HEK293 (cell line): ENCODE results near the gene PCCA.

Experiments
- CTCF ChIA-PET: fragments of 350-600 bp; formaldehyde crosslinking; extraction: SDS; loops from one replicate; lab custom pipeline; 2021; ENCODE audit warnings: antibody characterized with exemption; lab: Yijun Ruan, JAX
- POLR2A ChIA-PET: fragments of 300-600 bp; formaldehyde crosslinking; extraction: SDS; loops from one replicate; lab custom pipeline; 2020; ENCODE audit warnings: antibody characterized with exemption, inconsistent platforms; lab: Yijun Ruan, JAX
- H3K27ac ChIP-seq: fragments of 200-500 bp; sonication (Bioruptor generic); 2 replicates; pipeline ENCODE4 v1.5.1; 2014; ENCODE audit warnings: low read depth, low read length, control low read depth, inconsistent platforms; ENCODE audit errors: extremely low read depth
- H3K36me3 ChIP-seq, 2 experiments: fragments of 200-500 bp in 1 of 2; sonication (Bioruptor generic) in 1 of 2; 1 replicate in 1 of 2; 2 replicates in 1 of 2; pipeline ENCODE4 v1.5.1; 2014 to 2017; ENCODE audit warnings: inconsistent platforms in 2 of 2, low read length in 2 of 2; ENCODE audit not compliant: control insufficient read depth in 2 of 2, insufficient read depth in 1 of 2
- H3K4me1 ChIP-seq: fragments of 200-500 bp; sonication (Bioruptor generic); 2 replicates; pipeline ENCODE4 v1.5.1; 2014; ENCODE audit warnings: mild to moderate bottlenecking, low read length, inconsistent platforms; ENCODE audit not compliant: control insufficient read depth, insufficient read depth
- H3K4me3 ChIP-seq: 2 replicates; pipeline ENCODE4 v1.5.1; 2011; ENCODE audit warnings: low read depth, mild to moderate bottlenecking, control low read depth, low read length, moderate library complexity
- H3K9me3 ChIP-seq: fragments of 200-500 bp; sonication (Bioruptor generic); 2 replicates; pipeline ENCODE4 v1.5.1; 2014; ENCODE audit warnings: low read depth, low read length, inconsistent platforms; ENCODE audit not compliant: control insufficient read depth, insufficient read depth
- IKZF3 ChIP-seq: fragments of 450-650 bp; IDR thresholded peaks from 2 replicates; pipeline ENCODE4 v1.5.0; 2018; ENCODE audit warnings: missing biosample characterization, mild to moderate bottlenecking, missing genetic modification characterization, moderate library complexity
- ZNF184 ChIP-seq: fragments of 450-650 bp; IDR thresholded peaks from 2 replicates; pipeline ENCODE4 v1.5.1; 2018; ENCODE audit warnings: missing biosample characterization, mild to moderate bottlenecking, missing genetic modification characterization
- ZNF214 ChIP-seq: fragments of 450-650 bp; formaldehyde crosslinking; IDR thresholded peaks from 2 replicates; pipeline ENCODE4 v1.5.1; 2017; ENCODE audit warnings: missing biosample characterization, mild to moderate bottlenecking, missing genetic modification characterization, borderline replicate concordance
- ZNF629 ChIP-seq: fragments of 450-650 bp; formaldehyde crosslinking; IDR thresholded peaks from 2 replicates; pipeline ENCODE4 v1.5.1; 2017; ENCODE audit warnings: missing biosample characterization, missing genetic modification characterization
- ZNF792 ChIP-seq: fragments of 450-650 bp; formaldehyde crosslinking; IDR thresholded peaks from 2 replicates; pipeline ENCODE4 v1.5.1; 2016; ENCODE audit warnings: missing biosample characterization, missing genetic modification characterization
- ZXDB ChIP-seq: fragments of 450-650 bp; formaldehyde crosslinking; IDR thresholded peaks from 2 replicates; pipeline ENCODE4 v1.5.1; 2016; ENCODE audit warnings: missing biosample characterization, missing genetic modification characterization
- TF ChIP-seq, protein P1 (sequence below): fragments of 450-650 bp; formaldehyde crosslinking; IDR thresholded peaks from 2 replicates; pipeline ENCODE4 v1.5.1; 2017; ENCODE audit warnings: missing biosample characterization, missing genetic modification characterization
- TF ChIP-seq, protein P2 (sequence below): fragments of 450-650 bp; formaldehyde crosslinking; IDR thresholded peaks from 2 replicates; pipeline ENCODE4 v1.5.1; 2017; ENCODE audit warnings: missing biosample characterization, mild to moderate bottlenecking, missing genetic modification characterization, moderate library complexity
- TF ChIP-seq, protein P3 (sequence below): fragments of 450-650 bp; formaldehyde crosslinking; IDR thresholded peaks from 2 replicates; pipeline ENCODE4 v1.5.1; 2017; ENCODE audit warnings: missing biosample characterization, missing genetic modification characterization
- TF ChIP-seq, protein P4 (sequence below): fragments of 450-650 bp; formaldehyde crosslinking; IDR thresholded peaks from 2 replicates; pipeline ENCODE4 v1.5.1; 2016; ENCODE audit warnings: missing biosample characterization, missing genetic modification characterization
- TF ChIP-seq, protein P5 (sequence below): fragments of 450-650 bp; formaldehyde crosslinking; IDR thresholded peaks from 2 replicates; pipeline ENCODE4 v1.5.1; 2016; ENCODE audit warnings: missing biosample characterization, missing genetic modification characterization, borderline replicate concordance
- TF ChIP-seq, protein P6 (sequence below): fragments of 450-650 bp; formaldehyde crosslinking; optimal IDR thresholded peaks from 2 replicates; pipeline ENCODE3; 2016; ENCODE audit warnings: missing biosample characterization, mild to moderate bottlenecking, missing genetic modification characterization
- TF ChIP-seq, protein P7 (sequence below): fragments of 450-650 bp; formaldehyde crosslinking; IDR thresholded peaks from 2 replicates; pipeline ENCODE4 v1.5.1; 2016; ENCODE audit warnings: missing biosample characterization, missing genetic modification characterization, borderline replicate concordance

Gene PCCA

DNA sequence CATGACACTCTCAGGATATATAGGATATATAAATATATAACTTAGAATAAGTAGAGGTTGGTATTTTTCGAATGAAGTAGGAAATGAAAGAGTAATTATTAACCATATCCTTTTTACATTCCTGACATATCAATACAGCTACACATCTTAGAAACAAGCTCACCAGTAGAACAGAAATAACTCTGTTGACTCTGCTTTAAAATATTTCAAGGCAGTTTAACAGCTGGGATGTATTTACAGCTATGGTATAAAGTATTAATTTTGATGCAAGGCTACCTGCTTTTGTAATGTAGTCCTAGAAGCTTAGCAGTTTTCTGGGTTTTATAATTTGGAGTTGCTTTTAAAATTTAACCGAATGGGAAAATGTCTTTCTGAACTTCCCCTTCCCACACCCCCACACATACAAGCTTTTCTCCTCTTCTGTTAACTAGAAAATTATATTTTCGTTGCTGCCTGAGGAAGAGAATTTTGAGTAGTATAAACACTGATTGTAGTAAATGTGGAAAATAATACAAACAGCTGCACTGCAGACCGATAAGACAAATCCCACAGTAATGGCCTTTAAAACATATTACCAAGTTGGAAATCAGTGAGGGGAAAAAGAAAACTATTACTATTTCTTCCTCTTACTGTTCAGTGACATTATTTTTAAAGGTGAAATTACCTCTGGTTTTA lies 352.0 kb downstream of the PCCA start:
- no peaks in the 10 kb centered on the region for H3K4me1 ChIP-seq
- TF ChIP-seq, protein P1, sequence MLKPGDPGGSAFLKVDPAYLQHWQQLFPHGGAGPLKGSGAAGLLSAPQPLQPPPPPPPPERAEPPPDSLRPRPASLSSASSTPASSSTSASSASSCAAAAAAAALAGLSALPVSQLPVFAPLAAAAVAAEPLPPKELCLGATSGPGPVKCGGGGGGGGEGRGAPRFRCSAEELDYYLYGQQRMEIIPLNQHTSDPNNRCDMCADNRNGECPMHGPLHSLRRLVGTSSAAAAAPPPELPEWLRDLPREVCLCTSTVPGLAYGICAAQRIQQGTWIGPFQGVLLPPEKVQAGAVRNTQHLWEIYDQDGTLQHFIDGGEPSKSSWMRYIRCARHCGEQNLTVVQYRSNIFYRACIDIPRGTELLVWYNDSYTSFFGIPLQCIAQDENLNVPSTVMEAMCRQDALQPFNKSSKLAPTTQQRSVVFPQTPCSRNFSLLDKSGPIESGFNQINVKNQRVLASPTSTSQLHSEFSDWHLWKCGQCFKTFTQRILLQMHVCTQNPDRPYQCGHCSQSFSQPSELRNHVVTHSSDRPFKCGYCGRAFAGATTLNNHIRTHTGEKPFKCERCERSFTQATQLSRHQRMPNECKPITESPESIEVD (tag by site-specific recombination) = peak; percentile 96
- TF ChIP-seq IKZF3 (tag by site-specific recombination) (0 out of 2 replicates have a peak, but pooled peaks have one; percentile 14), ZXDB (tag by site-specific recombination) (no peak)
- H3K4me3 ChIP-seq = no peak overlapping the region
- H3K36me3 ChIP-seq = no peaks in the 10 kb centered on the region
- CTCF ChIA-PET = interaction anchor here (1.0 kb wide), 1 partner anchor 16 kb away, joined by 3 read pairs; no protein-coding TSS in a partner anchor
- H3K9me3 ChIP-seq = no peaks in the 10 kb centered on the region
- POLR2A ChIA-PET = no interaction called here
- H3K27ac ChIP-seq = no peak overlapping the region

DNA sequence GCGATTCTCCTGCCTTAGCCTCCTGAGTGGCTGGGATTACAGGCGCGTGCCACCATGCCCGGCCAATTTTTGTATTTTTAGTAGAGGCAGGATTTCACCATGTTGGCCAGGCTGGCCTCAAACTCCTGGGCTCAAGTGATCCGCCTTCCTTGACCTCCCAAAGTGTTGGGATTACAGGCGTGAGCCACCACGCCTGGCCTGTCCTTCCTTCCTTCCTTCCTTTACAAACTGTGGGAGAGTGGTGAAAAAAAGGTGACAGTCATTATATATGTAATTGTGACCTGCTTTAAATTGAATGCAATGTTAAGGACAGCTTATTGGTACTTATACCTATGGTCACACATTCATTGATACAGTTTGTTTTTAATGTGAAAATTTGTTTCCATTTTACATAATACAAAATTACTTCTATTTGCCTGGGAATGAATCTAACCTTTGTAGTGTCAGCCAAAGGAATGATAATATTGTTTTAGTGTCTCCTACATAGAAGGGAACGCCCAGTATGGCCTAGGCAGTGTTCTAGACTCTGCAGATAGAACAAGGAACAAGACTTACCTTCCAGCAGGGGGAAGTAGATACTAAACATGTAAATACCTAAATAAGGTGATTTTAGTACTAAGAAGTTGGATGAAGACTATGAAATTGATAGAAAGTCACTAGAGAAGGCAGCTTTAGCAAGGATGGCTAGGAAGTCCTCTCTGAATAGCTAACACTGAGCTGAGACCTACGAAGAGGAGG lies 353.4 kb downstream of the PCCA start:
- ChIA-PET POLR2A (no interaction called here), CTCF (interaction anchor here (0.9 kb wide), 1 partner anchor 73 kb away, joined by 4 read pairs; no protein-coding TSS in a partner anchor)
- no peaks in the 10 kb centered on the region for H3K36me3 ChIP-seq
- TF ChIP-seq ZNF792 (no peak), ZNF184 (tag by site-specific recombination) (no peak)
- TF ChIP-seq, protein P2, sequence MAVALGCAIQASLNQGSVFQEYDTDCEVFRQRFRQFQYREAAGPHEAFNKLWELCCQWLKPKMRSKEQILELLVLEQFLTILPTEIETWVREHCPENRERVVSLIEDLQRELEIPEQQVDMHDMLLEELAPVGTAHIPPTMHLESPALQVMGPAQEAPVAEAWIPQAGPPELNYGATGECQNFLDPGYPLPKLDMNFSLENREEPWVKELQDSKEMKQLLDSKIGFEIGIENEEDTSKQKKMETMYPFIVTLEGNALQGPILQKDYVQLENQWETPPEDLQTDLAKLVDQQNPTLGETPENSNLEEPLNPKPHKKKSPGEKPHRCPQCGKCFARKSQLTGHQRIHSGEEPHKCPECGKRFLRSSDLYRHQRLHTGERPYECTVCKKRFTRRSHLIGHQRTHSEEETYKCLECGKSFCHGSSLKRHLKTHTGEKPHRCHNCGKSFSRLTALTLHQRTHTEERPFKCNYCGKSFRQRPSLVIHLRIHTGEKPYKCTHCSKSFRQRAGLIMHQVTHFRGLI (tag by site-specific recombination) = no peak
- TF ChIP-seq, protein P3, sequence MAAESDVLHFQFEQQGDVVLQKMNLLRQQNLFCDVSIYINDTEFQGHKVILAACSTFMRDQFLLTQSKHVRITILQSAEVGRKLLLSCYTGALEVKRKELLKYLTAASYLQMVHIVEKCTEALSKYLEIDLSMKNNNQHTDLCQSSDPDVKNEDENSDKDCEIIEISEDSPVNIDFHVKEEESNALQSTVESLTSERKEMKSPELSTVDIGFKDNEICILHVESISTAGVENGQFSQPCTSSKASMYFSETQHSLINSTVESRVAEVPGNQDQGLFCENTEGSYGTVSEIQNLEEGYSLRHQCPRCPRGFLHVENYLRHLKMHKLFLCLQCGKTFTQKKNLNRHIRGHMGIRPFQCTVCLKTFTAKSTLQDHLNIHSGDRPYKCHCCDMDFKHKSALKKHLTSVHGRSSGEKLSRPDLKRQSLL (tag by site-specific recombination) = no peak
- TF ChIP-seq, protein P4, sequence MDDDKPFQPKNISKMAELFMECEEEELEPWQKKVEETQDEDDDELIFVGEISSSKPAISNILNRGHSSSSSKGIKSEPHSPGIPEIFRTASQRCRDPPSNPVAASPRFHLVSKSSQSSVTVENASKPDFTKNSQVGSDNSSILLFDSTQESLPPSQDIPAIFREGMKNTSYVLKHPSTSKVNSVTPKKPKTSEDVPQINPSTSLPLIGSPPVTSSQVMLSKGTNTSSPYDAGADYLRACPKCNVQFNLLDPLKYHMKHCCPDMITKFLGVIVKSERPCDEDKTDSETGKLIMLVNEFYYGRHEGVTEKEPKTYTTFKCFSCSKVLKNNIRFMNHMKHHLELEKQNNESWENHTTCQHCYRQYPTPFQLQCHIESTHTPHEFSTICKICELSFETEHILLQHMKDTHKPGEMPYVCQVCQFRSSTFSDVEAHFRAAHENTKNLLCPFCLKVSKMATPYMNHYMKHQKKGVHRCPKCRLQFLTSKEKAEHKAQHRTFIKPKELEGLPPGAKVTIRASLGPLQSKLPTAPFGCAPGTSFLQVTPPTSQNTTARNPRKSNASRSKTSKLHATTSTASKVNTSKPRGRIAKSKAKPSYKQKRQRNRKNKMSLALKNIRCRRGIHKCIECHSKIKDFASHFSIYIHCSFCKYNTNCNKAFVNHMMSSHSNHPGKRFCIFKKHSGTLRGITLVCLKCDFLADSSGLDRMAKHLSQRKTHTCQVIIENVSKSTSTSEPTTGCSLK (tag by site-specific recombination) = no peak
- H3K9me3 ChIP-seq = no peaks in the 10 kb centered on the region
- H3K27ac ChIP-seq = no peak overlapping the region
- no peak overlapping the region for H3K4me3 ChIP-seq
- H3K4me1 ChIP-seq = no peaks in the 10 kb centered on the region

DNA sequence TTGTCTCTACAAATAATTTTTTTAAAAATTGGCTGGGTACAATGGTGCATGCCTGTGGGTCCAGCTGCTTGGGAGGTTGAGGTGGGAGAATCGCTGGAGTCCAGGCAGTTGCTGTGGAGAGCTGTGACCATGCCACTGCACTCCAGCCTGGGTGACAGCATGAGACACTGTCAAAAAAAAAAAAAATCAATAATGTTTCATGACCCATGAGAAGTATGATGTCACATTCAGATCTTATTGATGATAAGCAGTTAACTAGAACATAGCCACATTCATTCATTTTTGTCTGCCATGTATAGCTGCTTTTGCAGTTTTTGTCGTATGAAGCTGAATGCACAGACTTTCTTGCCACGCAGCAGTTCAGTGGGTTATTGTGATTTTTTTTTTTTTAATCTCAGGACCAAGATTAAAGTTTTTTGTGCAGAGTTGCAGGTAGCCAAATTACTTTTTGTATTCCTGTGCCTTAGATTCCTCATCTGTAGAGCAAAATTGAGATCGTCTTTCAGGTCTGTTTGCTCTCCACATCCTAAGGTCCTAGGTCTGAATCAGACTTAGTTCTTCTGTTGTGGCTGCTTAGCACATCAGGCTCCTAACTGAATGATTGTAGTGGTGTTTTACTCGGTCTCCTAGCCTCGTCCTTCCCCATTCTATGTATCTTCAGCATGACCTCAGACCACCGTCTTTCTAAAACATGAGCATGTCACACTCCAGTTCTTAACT lies 354.5 kb downstream of the PCCA start:
- Histone ChIP-seq H3K36me3 (no peaks in the 10 kb centered on the region), H3K4me3 (no peak overlapping the region), H3K4me1 (no peaks in the 10 kb centered on the region), H3K27ac (no peak overlapping the region), H3K9me3 (no peaks in the 10 kb centered on the region)
- POLR2A ChIA-PET = no interaction called here
- CTCF ChIA-PET = interaction anchor here (0.6 kb wide), 2 partner anchors 41 to 67 kb away, joined by 3 to 4 read pairs; no protein-coding TSS in a partner anchor
- TF ChIP-seq ZNF214 = no peak
- TF ChIP-seq, protein P5, sequence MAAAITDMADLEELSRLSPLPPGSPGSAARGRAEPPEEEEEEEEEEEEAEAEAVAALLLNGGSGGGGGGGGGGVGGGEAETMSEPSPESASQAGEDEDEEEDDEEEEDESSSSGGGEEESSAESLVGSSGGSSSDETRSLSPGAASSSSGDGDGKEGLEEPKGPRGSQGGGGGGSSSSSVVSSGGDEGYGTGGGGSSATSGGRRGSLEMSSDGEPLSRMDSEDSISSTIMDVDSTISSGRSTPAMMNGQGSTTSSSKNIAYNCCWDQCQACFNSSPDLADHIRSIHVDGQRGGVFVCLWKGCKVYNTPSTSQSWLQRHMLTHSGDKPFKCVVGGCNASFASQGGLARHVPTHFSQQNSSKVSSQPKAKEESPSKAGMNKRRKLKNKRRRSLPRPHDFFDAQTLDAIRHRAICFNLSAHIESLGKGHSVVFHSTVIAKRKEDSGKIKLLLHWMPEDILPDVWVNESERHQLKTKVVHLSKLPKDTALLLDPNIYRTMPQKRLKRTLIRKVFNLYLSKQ (tag by site-specific recombination) = no peak
- TF ChIP-seq, protein P6, sequence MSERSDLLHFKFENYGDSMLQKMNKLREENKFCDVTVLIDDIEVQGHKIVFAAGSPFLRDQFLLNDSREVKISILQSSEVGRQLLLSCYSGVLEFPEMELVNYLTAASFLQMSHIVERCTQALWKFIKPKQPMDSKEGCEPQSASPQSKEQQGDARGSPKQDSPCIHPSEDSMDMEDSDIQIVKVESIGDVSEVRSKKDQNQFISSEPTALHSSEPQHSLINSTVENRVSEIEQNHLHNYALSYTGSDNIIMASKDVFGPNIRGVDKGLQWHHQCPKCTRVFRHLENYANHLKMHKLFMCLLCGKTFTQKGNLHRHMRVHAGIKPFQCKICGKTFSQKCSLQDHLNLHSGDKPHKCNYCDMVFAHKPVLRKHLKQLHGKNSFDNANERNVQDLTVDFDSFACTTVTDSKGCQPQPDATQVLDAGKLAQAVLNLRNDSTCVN (tag by site-specific recombination) = no peak
- TF ChIP-seq ZNF629 (tag by site-specific recombination) = peak; percentile 58
- TF ChIP-seq, protein P7, sequence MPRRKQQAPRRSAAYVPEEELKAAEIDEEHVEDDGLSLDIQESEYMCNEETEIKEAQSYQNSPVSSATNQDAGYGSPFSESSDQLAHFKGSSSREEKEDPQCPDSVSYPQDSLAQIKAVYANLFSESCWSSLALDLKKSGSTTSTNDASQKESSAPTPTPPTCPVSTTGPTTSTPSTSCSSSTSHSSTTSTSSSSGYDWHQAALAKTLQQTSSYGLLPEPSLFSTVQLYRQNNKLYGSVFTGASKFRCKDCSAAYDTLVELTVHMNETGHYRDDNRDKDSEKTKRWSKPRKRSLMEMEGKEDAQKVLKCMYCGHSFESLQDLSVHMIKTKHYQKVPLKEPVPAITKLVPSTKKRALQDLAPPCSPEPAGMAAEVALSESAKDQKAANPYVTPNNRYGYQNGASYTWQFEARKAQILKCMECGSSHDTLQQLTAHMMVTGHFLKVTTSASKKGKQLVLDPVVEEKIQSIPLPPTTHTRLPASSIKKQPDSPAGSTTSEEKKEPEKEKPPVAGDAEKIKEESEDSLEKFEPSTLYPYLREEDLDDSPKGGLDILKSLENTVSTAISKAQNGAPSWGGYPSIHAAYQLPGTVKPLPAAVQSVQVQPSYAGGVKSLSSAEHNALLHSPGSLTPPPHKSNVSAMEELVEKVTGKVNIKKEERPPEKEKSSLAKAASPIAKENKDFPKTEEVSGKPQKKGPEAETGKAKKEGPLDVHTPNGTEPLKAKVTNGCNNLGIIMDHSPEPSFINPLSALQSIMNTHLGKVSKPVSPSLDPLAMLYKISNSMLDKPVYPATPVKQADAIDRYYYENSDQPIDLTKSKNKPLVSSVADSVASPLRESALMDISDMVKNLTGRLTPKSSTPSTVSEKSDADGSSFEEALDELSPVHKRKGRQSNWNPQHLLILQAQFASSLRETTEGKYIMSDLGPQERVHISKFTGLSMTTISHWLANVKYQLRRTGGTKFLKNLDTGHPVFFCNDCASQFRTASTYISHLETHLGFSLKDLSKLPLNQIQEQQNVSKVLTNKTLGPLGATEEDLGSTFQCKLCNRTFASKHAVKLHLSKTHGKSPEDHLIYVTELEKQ (tag by site-specific recombination) = no peak
